IPS-11a (cell line): ENCODE measurements around the gene WNT3A.
A peak's percentile ranks its signal among the peaks of the same experiment; 100 is the strongest.

Experiments
- H3K4me3 ChIP-seq: one replicate; pipeline ENCODE4 v1.5.1; 2013; ENCODE audit warnings: low read depth, low read length, control low read depth

WNT3A gene

DNA sequence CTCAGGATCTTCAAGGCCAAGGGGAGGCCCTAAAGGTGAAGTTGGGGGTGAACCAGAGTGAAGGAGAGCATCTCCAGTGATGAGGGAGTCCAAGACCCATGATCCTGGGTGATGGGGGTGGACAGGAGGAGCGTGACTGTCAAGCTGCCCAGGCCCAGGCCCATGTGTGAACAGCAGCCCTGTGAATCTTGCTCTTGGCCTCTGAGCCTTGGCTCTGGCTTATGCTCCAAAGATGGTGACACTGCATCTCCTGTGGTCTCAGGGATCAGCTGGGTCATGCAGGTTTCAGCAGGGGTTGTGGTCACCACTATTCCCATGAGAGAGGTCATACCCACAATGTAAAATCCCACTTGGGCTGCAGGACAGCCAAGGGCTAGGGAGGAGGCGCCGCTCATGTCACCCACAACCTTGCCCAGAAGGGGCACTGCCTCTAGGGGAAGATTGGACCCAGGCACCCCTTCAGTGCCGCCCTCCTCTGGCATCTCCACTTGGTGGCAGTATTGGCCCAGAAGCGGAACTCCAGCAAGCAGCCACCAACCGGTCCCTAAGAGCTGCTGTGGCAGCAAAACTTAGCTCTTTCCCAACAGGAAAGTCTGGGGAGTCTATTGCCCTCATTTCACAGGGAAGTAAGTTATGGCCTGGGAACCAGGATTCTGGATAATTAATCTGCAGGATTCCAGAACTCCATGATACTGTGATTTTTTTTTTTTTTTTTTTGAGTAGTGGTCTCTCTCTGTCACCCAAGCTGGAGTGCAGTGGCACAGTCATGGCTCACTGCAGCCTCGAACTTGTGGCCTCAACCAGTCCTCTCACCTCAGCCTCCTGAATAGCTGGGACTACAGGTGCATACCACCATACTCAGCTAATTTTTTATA lies 7.5 kb upstream of the WNT3A start:
- H3K4me3 ChIP-seq: no peak overlapping the region

- no peak overlapping the region for H3K4me3 ChIP-seq
These were observed 6.4 kb upstream of the WNT3A start for GRCh38 chr1:228000416-228000815.

DNA sequence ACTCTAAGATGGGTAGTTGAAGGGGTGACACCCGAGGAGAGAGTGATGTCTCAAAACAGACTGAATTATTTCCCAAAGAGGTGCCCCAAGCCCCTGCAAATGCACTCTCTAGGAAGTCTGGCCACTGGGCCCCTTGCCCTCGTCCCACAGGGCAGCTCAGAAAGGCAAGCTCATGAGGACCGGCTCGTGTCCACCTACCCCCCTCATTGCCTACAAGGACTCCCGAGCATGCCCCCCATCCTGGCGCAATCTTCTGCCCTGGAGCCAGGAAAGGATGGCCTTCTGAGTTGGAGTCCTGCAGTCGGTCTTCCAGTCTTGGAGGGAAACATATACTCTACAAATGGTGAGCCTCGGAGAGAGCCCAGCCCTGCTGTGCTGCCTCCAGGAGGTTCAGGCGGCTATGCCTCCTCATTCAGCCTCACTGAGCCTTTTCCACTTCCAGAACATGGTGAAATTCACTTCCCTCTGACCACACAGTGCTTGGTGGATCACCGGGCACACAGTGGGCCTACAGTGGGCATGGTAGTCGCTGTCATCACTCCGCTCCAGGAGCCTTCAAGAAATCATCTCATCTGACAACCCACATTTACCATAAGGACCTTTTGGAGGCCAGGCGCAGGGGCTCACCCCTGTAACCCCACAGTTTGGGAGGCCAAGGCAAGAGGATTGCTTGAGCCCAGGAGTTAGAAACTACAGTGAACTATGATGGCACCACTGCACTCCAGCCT lies 5.8 kb upstream of the WNT3A start:
- no peak overlapping the region for H3K4me3 ChIP-seq

DNA sequence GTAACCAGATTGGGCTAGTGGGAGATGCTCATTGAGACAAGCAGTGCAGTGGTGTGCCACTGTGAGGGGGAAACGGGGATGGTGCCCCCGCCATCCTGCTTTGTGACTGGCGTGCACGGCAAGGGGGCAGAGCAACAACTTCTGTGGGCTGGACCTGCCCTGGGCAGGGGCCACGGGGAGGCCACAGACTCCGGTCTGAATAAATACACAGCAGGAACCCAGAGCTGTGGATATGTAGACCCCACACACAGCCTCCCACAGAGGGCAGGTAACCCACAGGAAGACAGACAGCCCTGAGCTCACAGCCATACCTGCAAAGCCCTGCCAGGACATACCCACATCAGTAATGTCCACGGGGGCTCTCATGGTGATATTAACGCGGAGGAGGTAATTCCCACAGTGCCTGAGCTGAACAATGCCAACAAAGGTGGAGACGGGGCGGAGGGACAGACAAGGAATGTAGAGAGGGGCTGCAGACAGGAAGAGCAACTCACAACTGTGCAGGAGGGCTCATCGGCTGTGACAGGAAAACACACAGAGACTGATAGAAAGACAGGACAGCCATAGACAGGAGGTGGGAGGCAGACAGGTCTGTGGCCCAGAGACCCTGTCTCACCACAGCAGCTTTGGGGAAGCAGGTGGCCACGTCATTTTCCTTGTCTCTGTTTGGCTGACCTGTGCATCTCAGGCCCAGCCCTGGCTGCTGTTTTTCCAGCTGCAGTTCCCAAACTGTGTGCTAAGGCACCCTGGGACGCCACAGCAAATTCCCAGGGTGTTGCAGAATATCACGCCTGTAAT lies 4.9 kb upstream of the WNT3A start:
- H3K4me3 ChIP-seq: no peak overlapping the region

- no peak overlapping the region for H3K4me3 ChIP-seq
These were observed 4.0 kb upstream of the WNT3A start for GRCh38 chr1:228002792-228003191.

DNA sequence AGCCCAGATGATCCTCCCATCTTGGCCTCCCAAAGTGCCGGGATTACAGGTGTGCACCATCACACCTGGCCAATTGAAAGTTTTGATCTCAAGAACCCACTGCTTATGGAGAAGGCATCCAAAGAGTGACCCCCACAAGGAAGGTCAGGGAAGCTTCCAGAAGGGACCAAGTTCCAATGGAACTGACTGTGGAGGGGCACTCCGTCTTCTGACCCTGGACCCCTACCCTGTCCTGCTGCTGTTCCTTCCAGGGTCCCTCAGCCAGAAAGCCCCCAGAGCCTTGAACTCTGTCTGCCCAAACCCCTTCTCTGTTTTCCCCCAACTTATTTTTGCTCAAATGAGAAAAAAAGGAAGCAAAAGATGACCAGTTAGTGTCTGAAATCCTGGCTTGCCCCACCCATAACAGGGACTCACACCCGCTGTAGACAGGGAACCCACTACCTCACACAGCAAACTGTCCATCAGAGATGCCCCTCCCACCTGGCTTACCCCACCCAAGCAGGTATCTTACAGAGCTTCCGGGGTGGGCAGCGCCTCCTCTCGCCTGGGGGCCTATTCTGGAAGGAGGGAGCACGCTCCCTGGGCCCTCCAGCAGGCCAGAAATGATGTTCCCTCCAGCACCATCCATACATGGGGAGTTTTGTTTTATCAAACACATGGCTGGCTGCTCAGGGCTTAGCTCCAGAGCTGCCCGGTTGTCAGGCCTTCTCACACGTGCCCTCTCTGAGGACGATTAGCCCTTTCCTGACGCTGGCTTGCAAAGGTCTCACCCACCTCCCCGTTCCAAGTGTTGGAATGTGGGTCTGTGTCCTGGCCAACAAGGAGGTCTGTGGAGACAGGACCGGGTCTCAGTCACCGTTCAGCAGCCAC lies 3.1 kb upstream of the WNT3A start:
- H3K4me3 ChIP-seq: no peak overlapping the region

- H3K4me3 ChIP-seq: no peak overlapping the region
These were observed 2.4 kb upstream of the WNT3A start for GRCh38 chr1:228004331-228004855.

DNA sequence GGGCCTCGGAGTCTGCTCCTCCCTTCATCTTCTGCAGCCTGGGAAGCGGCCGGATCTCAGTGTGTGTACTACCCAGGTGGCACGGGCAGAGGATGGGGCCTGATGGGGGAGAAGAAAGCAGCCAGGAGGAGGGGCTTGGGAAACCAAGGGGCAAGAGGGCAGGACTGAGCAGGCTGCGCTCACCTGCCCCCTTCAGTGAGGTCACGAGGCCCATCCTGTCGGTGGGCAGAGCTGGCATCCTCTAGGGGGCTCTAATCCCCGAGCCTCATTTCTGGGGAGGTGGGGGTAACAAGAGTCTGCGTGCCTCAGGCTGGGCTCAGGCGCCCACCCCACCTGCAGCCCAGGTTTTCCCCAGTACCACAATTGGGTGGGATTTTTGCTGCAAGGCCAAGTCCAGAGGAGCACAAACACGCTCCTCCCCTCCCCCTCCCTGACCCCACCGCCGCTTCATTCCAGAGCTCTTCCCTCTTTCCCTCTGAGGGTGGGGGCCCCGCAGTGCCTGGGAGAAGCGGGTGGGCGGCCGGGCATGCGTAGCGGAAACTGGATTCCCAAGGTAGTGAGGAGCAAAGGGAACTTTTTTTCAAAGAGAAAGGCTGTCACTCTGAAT lies 1.8 kb upstream of the WNT3A start:
- no peak overlapping the region for H3K4me3 ChIP-seq

DNA sequence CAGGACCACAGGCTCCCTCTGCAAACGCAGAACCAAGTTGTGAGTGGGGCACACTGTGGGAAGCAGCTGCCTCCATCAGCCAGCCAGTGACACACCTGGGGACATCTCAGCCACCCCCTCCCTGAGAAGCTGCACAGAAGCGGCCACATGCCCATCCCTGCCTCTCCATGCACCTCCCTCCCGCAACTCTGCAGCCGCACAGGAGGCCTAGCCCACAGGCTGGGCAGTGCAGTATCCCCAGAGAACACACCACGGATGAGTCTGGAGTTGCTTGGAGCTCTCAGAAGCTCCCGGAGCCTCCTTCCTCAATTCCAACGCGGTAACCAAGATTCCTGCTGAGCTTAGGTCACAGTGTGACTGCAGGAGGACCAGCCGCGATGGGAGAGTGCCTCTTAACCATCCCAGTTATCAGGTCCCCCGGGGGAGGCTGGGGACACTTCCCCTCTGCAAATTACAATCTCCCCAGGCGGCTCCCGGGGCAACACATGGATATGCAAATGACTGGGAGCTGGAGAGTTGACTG lies 1.2 kb upstream of the WNT3A start:
- H3K4me3 ChIP-seq: no peak overlapping the region

- H3K4me3 ChIP-seq: peak overlapping the region; percentile 20
These were observed 588 bp upstream of the WNT3A start for GRCh38 chr1:228006034-228006785.

DNA sequence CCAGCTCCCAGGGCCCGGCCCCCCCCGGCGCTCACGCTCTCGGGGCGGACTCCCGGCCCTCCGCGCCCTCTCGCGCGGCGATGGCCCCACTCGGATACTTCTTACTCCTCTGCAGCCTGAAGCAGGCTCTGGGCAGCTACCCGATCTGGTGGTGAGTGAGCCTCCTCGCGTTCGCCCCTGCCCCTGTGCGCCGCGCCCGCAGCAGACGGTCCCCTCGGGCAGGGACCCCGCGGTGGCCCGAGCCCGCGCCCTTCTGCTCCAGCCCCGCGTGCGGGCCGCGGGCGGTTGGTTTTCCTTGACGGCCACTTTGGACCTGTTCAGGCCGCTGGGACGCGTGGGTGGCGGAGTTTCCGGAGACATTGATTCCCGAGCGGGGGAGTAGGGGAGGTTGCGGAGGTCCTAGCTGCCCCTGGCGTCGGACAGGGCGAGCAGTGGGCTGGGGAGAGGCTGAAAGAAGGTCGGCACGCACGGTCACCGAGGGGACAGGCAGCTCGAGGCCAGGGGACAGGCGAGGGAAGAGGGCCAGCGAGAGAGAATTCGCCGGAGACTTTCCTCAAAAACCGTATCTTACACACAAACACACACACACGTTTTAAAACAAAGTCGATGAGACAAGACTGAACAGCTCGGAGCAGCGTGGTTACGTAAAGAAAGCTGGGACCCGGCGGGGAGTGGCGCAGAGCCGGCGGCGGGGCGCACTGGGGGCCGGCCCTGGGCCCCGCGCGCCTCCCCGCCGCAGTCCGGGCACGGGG lies 427 bp downstream of the WNT3A start:
- no peak overlapping the region for H3K4me3 ChIP-seq

GRCh38 chr1:228007801-228008341 lies 1.1 kb downstream of the WNT3A start:
- no peak overlapping the region for H3K4me3 ChIP-seq

DNA sequence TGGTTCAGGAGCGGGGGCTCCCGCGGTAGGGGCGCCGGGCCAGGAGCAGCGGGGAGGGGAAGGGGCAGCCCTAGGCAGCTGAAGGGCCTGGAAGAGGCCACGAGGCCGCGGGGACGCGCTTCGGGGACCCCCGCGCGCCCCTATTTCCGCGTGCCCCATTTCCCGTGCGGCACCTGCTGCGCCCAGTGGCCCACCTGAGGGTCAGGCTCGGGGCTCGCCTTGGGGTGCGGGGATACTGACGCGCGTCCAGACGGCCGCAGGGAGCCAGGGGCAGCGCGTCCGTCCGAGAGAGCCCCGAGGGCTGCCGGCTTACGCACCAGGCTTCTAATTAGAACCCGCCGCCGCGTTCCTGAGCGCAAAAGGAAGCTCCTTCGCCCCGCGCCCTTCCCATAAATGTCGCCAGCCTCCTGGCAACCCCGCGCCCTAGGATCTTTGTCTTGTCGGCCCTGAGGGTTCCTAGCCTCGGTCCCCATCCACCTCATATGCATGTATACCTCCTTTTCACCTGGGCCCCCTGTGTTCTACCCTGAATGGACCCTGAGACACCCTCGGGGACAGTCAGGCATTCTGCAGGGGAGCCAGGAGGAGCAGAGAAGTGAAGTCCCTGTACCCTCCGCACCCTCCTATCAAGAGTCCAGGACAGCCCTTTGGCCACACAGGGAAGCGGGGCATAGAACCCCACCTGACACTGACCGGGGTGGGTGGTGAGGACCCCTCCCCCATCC lies 1.8 kb downstream of the WNT3A start:
- no peak overlapping the region for H3K4me3 ChIP-seq

DNA sequence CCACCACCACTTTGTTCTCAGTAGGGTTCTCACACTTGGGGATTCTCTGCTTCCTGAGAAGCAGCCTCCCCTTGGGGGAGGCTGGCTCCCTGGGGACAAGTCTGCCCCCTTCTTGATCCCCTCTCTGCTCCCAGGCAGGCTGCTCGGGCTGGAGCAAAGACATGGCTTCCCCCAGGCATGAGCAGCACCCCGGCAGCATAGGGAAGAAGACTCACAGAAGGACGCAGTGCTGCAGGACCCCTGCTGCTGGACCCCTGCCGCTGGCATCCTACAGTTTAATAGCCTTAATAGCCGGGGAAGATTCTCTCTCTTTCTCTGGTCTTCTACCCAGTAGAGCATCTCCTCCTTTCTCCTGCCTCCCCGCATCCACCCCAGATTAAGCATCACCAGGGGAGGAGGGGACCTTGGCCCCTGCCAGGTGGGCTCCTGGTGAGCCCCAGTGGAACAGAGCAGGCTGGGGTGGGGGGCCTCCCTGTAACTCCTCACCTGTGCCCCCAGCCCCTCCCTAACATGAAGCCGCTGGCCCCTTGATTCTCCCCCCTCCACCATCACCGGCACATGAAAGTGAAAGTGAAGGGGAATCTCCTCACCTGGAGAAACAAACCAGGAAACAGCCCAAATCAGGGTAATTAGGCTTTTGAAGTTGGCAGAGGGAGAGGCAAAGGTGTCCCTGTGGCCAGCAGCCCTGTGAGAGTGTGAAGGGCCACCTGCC lies 2.5 kb downstream of the WNT3A start:
- H3K4me3 ChIP-seq: no peak overlapping the region

- H3K4me3 ChIP-seq: no peak overlapping the region
These were observed 3.3 kb downstream of the WNT3A start for GRCh38 chr1:228009828-228010775.

DNA sequence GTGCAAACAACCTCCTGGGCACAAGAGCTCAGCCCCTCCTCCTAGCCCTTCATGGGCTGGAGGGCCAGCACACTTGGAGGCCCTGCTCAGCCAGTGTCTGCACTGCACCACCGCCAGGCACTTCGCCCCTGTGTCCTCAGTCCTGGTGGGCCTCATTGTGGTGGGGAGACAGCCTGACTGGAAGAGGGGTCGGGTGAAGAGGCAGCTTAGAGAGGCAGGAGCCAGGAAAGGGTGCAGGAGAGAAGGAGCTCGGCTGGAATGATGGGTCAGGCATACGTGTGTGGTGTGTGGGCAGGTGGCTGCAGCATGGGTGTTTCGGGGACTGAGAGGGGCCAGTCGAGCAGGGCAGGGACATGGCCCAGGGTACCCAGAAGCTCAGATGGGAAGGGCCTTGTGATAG lies 4.1 kb downstream of the WNT3A start:
- no peak overlapping the region for H3K4me3 ChIP-seq
